HepG2 (cell line): ENCODE data around the gene IER5L. TPM values are rescaled to one million over a fixed set of nuclear protein-coding genes. Genes with fewer than 3 reads are reported as not detected.

Experiments
- ADNP ChIP-seq: sonication (generic); formaldehyde crosslinking; IDR thresholded peaks from 2 replicates; pipeline ENCODE4 v1.4.0; 2020; ENCODE audit warnings: missing genetic modification reagents
- BRD4 ChIP-seq: sonication (generic); formaldehyde crosslinking; IDR thresholded peaks from 2 replicates; pipeline ENCODE4 v1.4.0; 2020; ENCODE audit warnings: missing genetic modification reagents
- HMG20A ChIP-seq: IDR thresholded peaks from 2 replicates; pipeline ENCODE4 v1.6.1; 2016; ENCODE audit warnings: borderline replicate concordance
- POLR2AphosphoS2 ChIP-seq: IDR thresholded peaks from 2 replicates; pipeline ENCODE4 v1.6.1; 2011; ENCODE audit warnings: low read depth, low read length, improper control_type of control experiment
- RARA ChIP-seq: IDR thresholded peaks from 2 replicates; pipeline ENCODE4 v1.6.1; 2016; ENCODE audit warnings: missing genetic modification reagents, missing compliant biosample characterization
- REXO4 ChIP-seq: sonication (generic); formaldehyde crosslinking; IDR thresholded peaks from 2 replicates; pipeline ENCODE4 v1.8.0; 2022; ENCODE audit warnings: missing genetic modification reagents, mild to moderate bottlenecking, borderline replicate concordance
- SAP130 ChIP-seq: IDR thresholded peaks from 2 replicates; pipeline ENCODE4 v1.6.1; 2016; ENCODE audit warnings: low read depth
- SIX1 ChIP-seq: sonication (generic); formaldehyde crosslinking; IDR thresholded peaks from 2 replicates; pipeline ENCODE4 v1.4.0; 2020; ENCODE audit warnings: missing genetic modification reagents, borderline replicate concordance
- SKI ChIP-seq: fragments of 450-650 bp; IDR thresholded peaks from one replicate; pipeline ENCODE4 v1.6.1; 2018; ENCODE audit warnings: mild to moderate bottlenecking; ENCODE audit not compliant: partially characterized antibody
- ZBTB1 ChIP-seq: sonication (generic); formaldehyde crosslinking; IDR thresholded peaks from 2 replicates; pipeline ENCODE4 v1.4.0; 2020; ENCODE audit warnings: missing genetic modification reagents, borderline replicate concordance
- ZNF20 ChIP-seq: sonication (generic); formaldehyde crosslinking; IDR thresholded peaks from 2 replicates; pipeline ENCODE4 v1.4.0; 2020; ENCODE audit warnings: mild to moderate bottlenecking, moderate library complexity, missing genetic modification reagents
- ZNF280D ChIP-seq: sonication (generic); formaldehyde crosslinking; IDR thresholded peaks from 2 replicates; pipeline ENCODE4 v1.5.1; 2020; ENCODE audit warnings: mild to moderate bottlenecking, missing genetic modification reagents
- ZNF430 ChIP-seq: sonication (generic); formaldehyde crosslinking; IDR thresholded peaks from 2 replicates; pipeline ENCODE4 v1.9.0; 2021; ENCODE audit warnings: mild to moderate bottlenecking, missing genetic modification reagents
- ZNF446 ChIP-seq: sonication (generic); formaldehyde crosslinking; IDR thresholded peaks from 2 replicates; pipeline ENCODE4 v1.5.0; 2020; ENCODE audit warnings: mild to moderate bottlenecking, missing genetic modification reagents
- ZNF607 ChIP-seq: sonication (generic); formaldehyde crosslinking; IDR thresholded peaks from 2 replicates; pipeline ENCODE4 v1.5.1; 2020; ENCODE audit warnings: missing genetic modification reagents, mild to moderate bottlenecking, borderline replicate concordance
- polyA plus RNA-seq, 8 experiments: library from polyadenylated mRNA; depleted of rRNA in 3 of 8; stranded (reverse) in 7 of 8; unstranded in 1 of 8; fragments of >200 nt; fragmentation: Illumina TruSeq in 4 of 8; extraction: Trizol in 4 of 8; gene quantifications; 2 replicates each; pipeline versions ENCODE4 v1.2.1 to v1.2.3, GENCODE V29; 2011 to 2016; ENCODE audit warnings: low read depth in 4 of 8, missing spikeins in 1 of 8, mixed read lengths in 1 of 8; ENCODE audit not compliant: insufficient read depth in 1 of 8
- total RNA-seq, 5 experiments: library from RNA; depleted of rRNA; stranded (reverse); fragments of >200 nt; fragmentation: Illumina TruSeq; extraction: Trizol; gene quantifications; 2 replicates each; pipeline ENCODE4 v1.2.3, GENCODE V29; 2016; ENCODE audit warnings: low read depth in 1 of 5
- TF ChIP-seq, protein P1 (sequence below): sonication (generic); formaldehyde crosslinking; IDR thresholded peaks from 2 replicates; pipeline ENCODE4 v1.9.0; 2021; ENCODE audit warnings: missing genetic modification reagents, mild to moderate bottlenecking, borderline replicate concordance
- TF ChIP-seq, protein P2 (sequence below): sonication (generic); formaldehyde crosslinking; IDR thresholded peaks from 2 replicates; pipeline ENCODE4 v1.5.1; 2020; ENCODE audit warnings: mild to moderate bottlenecking, missing genetic modification reagents, moderate library complexity
- TF ChIP-seq, protein P3 (sequence below): sonication (generic); formaldehyde crosslinking; IDR thresholded peaks from 2 replicates; pipeline ENCODE4 v1.4.0; 2020; ENCODE audit warnings: missing genetic modification reagents, borderline replicate concordance

The IER5L gene
- total and polyA plus RNA-seq, 2 of the 13 experiments (the other 11 are each of a cell fraction or from before 2014, with no cell fraction given): 1.8 to 3.3 TPM

DNA sequence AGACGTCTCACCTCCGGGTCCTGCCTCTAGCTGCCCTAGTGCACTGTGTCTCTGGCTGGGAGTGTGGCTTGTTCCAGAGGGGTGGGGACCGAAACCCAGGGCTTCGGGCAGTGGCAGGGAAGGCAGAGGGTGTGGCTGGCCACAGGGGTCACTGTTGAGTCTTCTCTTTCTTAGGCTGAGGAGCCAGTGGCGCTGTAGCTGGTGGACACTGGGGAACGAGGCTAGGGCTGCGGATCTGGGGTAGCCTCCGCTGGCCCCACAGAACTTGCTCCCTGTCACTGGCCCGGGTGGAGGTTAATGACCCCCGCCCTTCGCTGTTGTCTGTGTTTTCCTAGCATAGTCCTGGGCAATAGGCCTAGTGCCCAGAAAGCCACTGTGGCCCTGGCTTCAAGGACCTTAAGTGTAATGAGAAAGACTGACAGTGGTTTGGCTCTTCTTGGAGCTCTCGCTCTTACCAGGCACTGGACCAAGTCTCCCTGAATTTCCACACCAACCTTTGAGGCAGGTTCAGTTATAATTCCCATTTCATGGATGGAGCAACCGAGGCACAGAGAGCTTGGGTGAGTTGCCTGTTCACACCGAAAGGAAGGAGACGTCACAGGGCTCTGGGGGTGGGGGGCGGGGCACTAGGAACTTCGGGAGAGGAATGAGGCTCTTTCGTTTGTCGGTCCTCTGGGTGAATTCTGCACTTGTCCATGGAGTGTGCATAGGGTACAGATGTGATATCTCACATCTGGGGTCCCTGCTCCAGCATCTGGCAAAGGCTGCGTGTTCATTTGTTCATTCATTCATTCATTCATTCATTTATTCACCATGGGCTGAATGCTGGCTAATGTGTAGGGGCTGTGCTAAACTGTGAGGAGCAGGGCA, 4.8 kb upstream of the IER5L start (continued):
- TF ChIP-seq, protein P1, sequence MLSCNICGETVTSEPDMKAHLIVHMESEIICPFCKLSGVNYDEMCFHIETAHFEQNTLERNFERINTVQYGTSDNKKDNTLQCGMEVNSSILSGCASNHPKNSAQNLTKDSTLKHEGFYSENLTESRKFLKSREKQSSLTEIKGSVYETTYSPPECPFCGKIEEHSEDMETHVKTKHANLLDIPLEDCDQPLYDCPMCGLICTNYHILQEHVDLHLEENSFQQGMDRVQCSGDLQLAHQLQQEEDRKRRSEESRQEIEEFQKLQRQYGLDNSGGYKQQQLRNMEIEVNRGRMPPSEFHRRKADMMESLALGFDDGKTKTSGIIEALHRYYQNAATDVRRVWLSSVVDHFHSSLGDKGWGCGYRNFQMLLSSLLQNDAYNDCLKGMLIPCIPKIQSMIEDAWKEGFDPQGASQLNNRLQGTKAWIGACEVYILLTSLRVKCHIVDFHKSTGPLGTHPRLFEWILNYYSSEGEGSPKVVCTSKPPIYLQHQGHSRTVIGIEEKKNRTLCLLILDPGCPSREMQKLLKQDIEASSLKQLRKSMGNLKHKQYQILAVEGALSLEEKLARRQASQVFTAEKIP (CRISPR knock-in tag): no peak
- no peak for TF ChIP-seq ADNP
- no peak for TF ChIP-seq ZNF20 (CRISPR knock-in tag)
- TF ChIP-seq ZNF446 (CRISPR knock-in tag): no peak
- TF ChIP-seq, protein P2, sequence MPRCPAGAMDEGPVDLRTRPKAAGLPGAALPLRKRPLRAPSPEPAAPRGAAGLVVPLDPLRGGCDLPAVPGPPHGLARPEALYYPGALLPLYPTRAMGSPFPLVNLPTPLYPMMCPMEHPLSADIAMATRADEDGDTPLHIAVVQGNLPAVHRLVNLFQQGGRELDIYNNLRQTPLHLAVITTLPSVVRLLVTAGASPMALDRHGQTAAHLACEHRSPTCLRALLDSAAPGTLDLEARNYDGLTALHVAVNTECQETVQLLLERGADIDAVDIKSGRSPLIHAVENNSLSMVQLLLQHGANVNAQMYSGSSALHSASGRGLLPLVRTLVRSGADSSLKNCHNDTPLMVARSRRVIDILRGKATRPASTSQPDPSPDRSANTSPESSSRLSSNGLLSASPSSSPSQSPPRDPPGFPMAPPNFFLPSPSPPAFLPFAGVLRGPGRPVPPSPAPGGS (CRISPR knock-in tag): no peak
- no peak for TF ChIP-seq SIX1 (CRISPR knock-in tag)
- TF ChIP-seq ZNF430 (CRISPR knock-in tag): no peak
- TF ChIP-seq RARA (CRISPR knock-in tag): no peak
- TF ChIP-seq, protein P3, sequence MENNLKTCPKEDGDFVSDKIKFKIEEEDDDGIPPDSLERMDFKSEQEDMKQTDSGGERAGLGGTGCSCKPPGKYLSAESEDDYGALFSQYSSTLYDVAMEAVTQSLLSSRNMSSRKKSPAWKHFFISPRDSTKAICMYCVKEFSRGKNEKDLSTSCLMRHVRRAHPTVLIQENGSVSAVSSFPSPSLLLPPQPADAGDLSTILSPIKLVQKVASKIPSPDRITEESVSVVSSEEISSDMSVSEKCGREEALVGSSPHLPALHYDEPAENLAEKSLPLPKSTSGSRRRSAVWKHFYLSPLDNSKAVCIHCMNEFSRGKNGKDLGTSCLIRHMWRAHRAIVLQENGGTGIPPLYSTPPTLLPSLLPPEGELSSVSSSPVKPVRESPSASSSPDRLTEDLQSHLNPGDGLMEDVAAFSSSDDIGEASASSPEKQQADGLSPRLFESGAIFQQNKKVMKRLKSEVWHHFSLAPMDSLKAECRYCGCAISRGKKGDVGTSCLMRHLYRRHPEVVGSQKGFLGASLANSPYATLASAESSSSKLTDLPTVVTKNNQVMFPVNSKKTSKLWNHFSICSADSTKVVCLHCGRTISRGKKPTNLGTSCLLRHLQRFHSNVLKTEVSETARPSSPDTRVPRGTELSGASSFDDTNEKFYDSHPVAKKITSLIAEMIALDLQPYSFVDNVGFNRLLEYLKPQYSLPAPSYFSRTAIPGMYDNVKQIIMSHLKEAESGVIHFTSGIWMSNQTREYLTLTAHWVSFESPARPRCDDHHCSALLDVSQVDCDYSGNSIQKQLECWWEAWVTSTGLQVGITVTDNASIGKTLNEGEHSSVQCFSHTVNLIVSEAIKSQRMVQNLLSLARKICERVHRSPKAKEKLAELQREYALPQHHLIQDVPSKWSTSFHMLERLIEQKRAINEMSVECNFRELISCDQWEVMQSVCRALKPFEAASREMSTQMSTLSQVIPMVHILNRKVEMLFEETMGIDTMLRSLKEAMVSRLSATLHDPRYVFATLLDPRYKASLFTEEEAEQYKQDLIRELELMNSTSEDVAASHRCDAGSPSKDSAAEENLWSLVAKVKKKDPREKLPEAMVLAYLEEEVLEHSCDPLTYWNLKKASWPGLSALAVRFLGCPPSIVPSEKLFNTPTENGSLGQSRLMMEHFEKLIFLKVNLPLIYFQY: no peak
- no peak for TF ChIP-seq ZNF280D (CRISPR knock-in tag)
- TF ChIP-seq ZNF607 (CRISPR knock-in tag): no peak
- no peak for TF ChIP-seq ZBTB1
- no peak for TF ChIP-seq BRD4 (CRISPR knock-in tag)
- TF ChIP-seq SAP130 (CRISPR knock-in tag): peak; percentile 33; the same call in 1 of the 2 replicates
- no peak for TF ChIP-seq REXO4 (CRISPR knock-in tag)
- TF ChIP-seq SKI: no peak
- TF ChIP-seq POLR2AphosphoS2: no peak
- no peak for TF ChIP-seq HMG20A (CRISPR knock-in tag)
